Hepatocyte (in vitro differentiated cells): ENCODE measurements around the gene IPPK. TPM values are rescaled to one million over a fixed set of nuclear protein-coding genes. Genes with fewer than 3 reads are reported as not detected.

Experiments
- DNase-seq: peaks from one replicate; pipeline ENCODE4 v3.0.0-alpha.2; 2016; ENCODE audit warnings: low spot score
- H2AFZ ChIP-seq: fragments of 200-600 bp; sonication (generic); 2 replicates; pipeline ENCODE4 v1.6.0; 2016; ENCODE audit warnings: antibody characterized with exemption, mild to moderate bottlenecking
- H3K27ac ChIP-seq: fragments of 200-600 bp; sonication (generic); 2 replicates; pipeline ENCODE4 v1.5.1; 2016; ENCODE audit warnings: mild to moderate bottlenecking
- H3K27me3 ChIP-seq: fragments of 200-600 bp; sonication (generic); 2 replicates; pipeline ENCODE4 v1.6.1; 2016
- H3K36me3 ChIP-seq: fragments of 200-600 bp; sonication (generic); replicated peaks from 2 replicates; pipeline ENCODE4 v1.5.1; 2016; ENCODE audit warnings: low read depth; ENCODE audit not compliant: insufficient read depth
- H3K4me1 ChIP-seq: fragments of 200-600 bp; sonication (generic); 2 replicates; pipeline ENCODE4 v1.5.1; 2016; ENCODE audit warnings: mild to moderate bottlenecking, moderate library complexity; ENCODE audit not compliant: insufficient read depth
- H3K4me2 ChIP-seq: fragments of 200-600 bp; sonication (generic); 2 replicates; pipeline ENCODE4 v1.6.0; 2016
- H3K4me3 ChIP-seq: fragments of 200-600 bp; sonication (generic); 2 replicates; pipeline ENCODE4 v1.5.1; 2016; ENCODE audit warnings: mild to moderate bottlenecking
- H3K79me2 ChIP-seq: fragments of 200-600 bp; sonication (generic); 2 replicates; pipeline ENCODE4 v1.6.0; 2017; ENCODE audit warnings: mild to moderate bottlenecking
- H3K9me2 ChIP-seq: fragments of 200-600 bp; sonication (generic); replicated peaks from 2 replicates; pipeline ENCODE4 v1.6.0; 2017; ENCODE audit warnings: mild to moderate bottlenecking; ENCODE audit not compliant: insufficient read depth
- H3K9me3 ChIP-seq: fragments of 200-600 bp; sonication (generic); 2 replicates; pipeline ENCODE4 v1.5.1; 2016; ENCODE audit warnings: low read depth, mild to moderate bottlenecking
- H4K20me1 ChIP-seq: fragments of 200-600 bp; sonication (generic); 2 replicates; pipeline ENCODE4 v1.6.0; 2016; ENCODE audit warnings: mild to moderate bottlenecking; ENCODE audit not compliant: insufficient read depth, poor library complexity, severe bottlenecking
- EZH2 ChIP-seq: fragments of 200-600 bp; sonication (generic); IDR thresholded peaks from 2 replicates; pipeline ENCODE4 v1.6.1; 2016; ENCODE audit warnings: antibody characterized with exemption, mild to moderate bottlenecking, borderline replicate concordance
- EZH2phosphoT487 ChIP-seq: fragments of 200-600 bp; sonication (generic); IDR thresholded peaks from one replicate; pipeline ENCODE4 v1.6.1; 2018; ENCODE audit warnings: antibody characterized with exemption, mild to moderate bottlenecking, low read depth, moderate library complexity; ENCODE audit not compliant: unreplicated experiment, severe bottlenecking
- WGBS: methylation state at CpG from one replicate; pipeline ENCODE4 v1.1.6; 2016; ENCODE audit warnings: low lambda C conversion rate; ENCODE audit errors: missing lambda C conversion rate; 5-methylcytosine and 5-hydroxymethylcytosine counted together
- polyA plus RNA-seq: library from polyadenylated mRNA; unstranded; fragments of >200 nt; fragmentation: Nextera tagmentation; extraction: Ambion mirVana; gene quantifications from 2 replicates; pipeline ENCODE4 v1.2.1, GENCODE V29; 2016
- total RNA-seq: library from RNA; depleted of rRNA; stranded (reverse); fragments of >200 nt; gene quantifications from 2 replicates; pipeline ENCODE4 v1.2.3, GENCODE V29; 2014
- TF ChIP-seq, protein P1 (sequence below): fragments of 200-600 bp; sonication (generic); IDR thresholded peaks from 2 replicates; pipeline ENCODE4 v1.5.1; 2016; ENCODE audit warnings: antibody characterized with exemption, mild to moderate bottlenecking; ENCODE audit not compliant: poor library complexity

Gene IPPK
- total and polyA plus RNA-seq, 2 experiments from 2014 or later, result 8.5 to 15.6 TPM

DNA sequence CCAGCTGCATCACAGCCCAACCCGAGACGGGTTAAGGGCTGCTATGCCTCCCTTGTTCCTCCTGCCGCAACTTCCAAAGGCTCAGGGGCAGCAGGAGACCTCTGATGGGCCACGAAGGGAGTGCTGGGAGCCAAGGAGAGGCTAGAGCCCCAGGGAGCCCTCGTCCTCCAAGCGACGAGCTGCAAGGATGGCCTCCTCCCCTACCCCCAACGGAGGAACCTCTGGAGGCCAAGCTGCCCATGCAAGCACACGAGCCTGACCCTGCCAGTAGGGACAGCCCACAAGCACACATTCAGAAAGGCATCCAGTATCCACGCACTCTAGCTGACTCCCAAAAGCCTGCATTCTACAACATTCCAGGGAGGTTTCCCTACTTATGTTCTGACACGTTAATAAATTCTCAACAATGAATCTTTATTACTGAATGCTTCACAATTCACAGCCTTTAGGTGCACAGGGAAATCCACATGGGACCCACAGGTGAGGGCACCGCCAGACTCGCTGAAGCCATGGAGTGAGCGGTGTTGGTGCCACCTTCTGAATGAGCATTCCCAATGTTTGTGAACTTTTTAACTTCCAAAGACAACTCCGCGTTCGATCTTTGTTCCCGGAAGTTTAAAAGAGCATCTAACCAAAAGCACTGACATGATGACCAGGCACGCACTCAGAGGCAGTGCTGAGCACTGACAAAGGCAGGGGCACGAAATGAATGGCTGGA, 28.7 kb downstream of the IPPK start:
- Histone ChIP-seq H3K9me2 (no peaks in the 10 kb centered on the region), H3K79me2 (no peaks in the 10 kb centered on the region), H3K4me2 (no peak overlapping the region), H2AFZ (no peak overlapping the region), H4K20me1 (no peaks in the 10 kb centered on the region), H3K4me1 (no peaks in the 10 kb centered on the region), H3K36me3 (no peaks in the 10 kb centered on the region), H3K27me3 (no peaks in the 10 kb centered on the region), H3K4me3 (no peak overlapping the region), H3K27ac (no peak overlapping the region), H3K9me3 (no peaks in the 10 kb centered on the region)
- no peak for DNase-seq
- TF ChIP-seq EZH2phosphoT487 (no peak), EZH2 (no peak)
- TF ChIP-seq, protein P1, sequence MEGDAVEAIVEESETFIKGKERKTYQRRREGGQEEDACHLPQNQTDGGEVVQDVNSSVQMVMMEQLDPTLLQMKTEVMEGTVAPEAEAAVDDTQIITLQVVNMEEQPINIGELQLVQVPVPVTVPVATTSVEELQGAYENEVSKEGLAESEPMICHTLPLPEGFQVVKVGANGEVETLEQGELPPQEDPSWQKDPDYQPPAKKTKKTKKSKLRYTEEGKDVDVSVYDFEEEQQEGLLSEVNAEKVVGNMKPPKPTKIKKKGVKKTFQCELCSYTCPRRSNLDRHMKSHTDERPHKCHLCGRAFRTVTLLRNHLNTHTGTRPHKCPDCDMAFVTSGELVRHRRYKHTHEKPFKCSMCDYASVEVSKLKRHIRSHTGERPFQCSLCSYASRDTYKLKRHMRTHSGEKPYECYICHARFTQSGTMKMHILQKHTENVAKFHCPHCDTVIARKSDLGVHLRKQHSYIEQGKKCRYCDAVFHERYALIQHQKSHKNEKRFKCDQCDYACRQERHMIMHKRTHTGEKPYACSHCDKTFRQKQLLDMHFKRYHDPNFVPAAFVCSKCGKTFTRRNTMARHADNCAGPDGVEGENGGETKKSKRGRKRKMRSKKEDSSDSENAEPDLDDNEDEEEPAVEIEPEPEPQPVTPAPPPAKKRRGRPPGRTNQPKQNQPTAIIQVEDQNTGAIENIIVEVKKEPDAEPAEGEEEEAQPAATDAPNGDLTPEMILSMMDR, result no peak
- WGBS, result 90% methylated on average over 20 of the region's 20 CpGs

- H3K27ac ChIP-seq, result no peak overlapping the region
Measured at GRCh38 chr9:92640398-92641091, 29.4 kb downstream of the IPPK start.

GRCh38 chr9:92639791-92640271, 30.1 kb downstream of the IPPK start:
- 94% methylated on average over 8 of the region's 9 CpGs for WGBS
- no peak for TF ChIP-seq EZH2phosphoT487
- TF ChIP-seq EZH2, result no peak
- TF ChIP-seq, protein P1, result no peak
- H3K9me2 ChIP-seq, result no peaks in the 10 kb centered on the region
- H2AFZ ChIP-seq, result no peak overlapping the region
- H3K4me3 ChIP-seq, result no peak overlapping the region
- no peaks in the 10 kb centered on the region for H3K27me3 ChIP-seq
- H4K20me1 ChIP-seq, result no peaks in the 10 kb centered on the region
- H3K4me2 ChIP-seq, result no peak overlapping the region
- no peak overlapping the region for H3K27ac ChIP-seq
- no peaks in the 10 kb centered on the region for H3K79me2 ChIP-seq
- no peaks in the 10 kb centered on the region for H3K9me3 ChIP-seq
- H3K36me3 ChIP-seq, result no peaks in the 10 kb centered on the region
- H3K4me1 ChIP-seq, result no peaks in the 10 kb centered on the region
- DNase-seq, result no peak

More at GRCh38 chr9:92640398-92641091, 29.4 kb downstream of the IPPK start:
- Histone ChIP-seq H2AFZ (no peak overlapping the region), H3K9me2 (no peaks in the 10 kb centered on the region), H3K4me3 (no peak overlapping the region), H3K4me2 (no peak overlapping the region), H3K27me3 (no peaks in the 10 kb centered on the region), H3K36me3 (no peaks in the 10 kb centered on the region), H4K20me1 (no peaks in the 10 kb centered on the region), H3K9me3 (no peaks in the 10 kb centered on the region), H3K79me2 (no peaks in the 10 kb centered on the region), H3K4me1 (no peaks in the 10 kb centered on the region)
- TF ChIP-seq, protein P1, result no peak
- TF ChIP-seq EZH2phosphoT487, result no peak
- no peak for TF ChIP-seq EZH2
- no peak for DNase-seq
- 93% methylated on average over 8 of the region's 8 CpGs for WGBS
